CD14-positive monocyte (primary cell): Measurements from ENCODE around the gene HK3. TPM values are rescaled to one million over a fixed set of nuclear protein-coding genes. Genes with fewer than 3 reads are reported as not detected.

Source experiments
- DNase-seq, 3 donors: peaks; one replicate each; pipeline ENCODE4 v3.0.0-alpha.2; 2011 to 2022
- H2AFZ ChIP-seq: 2 replicates; pipeline ENCODE4 v1.6.0; 2012; ENCODE audit warnings: mild to moderate bottlenecking, low read depth, low read length, inconsistent platforms; ENCODE audit not compliant: insufficient read depth, poor library complexity, severe bottlenecking
- H3K27ac ChIP-seq, 2 donors: 1 replicate in 1 of 2; 2 replicates in 1 of 2; pipeline ENCODE4 v1.5.1; 2012 to 2013; ENCODE audit warnings: low read length in 2 of 2, control low read depth in 1 of 2, inconsistent platforms in 1 of 2, low read depth in 1 of 2, mild to moderate bottlenecking in 1 of 2
- H3K27me3 ChIP-seq, 2 donors: one replicate each; pipeline versions ENCODE4 v1.6.0 to v1.6.1; 2011 to 2013; ENCODE audit warnings: low read length in 2 of 2; ENCODE audit not compliant: control insufficient read depth in 2 of 2, insufficient read depth in 2 of 2
- H3K36me3 ChIP-seq, 2 donors: replicated peaks in 1 of 2; 1 replicate in 1 of 2; 2 replicates in 1 of 2; pipeline versions ENCODE4 v1.5.1 to v1.6.1; 2012 to 2013; ENCODE audit warnings: low read length in 2 of 2, control low read depth in 1 of 2, inconsistent platforms in 1 of 2, mild to moderate bottlenecking in 1 of 2; ENCODE audit not compliant: insufficient read depth in 2 of 2, control insufficient read depth in 1 of 2
- H3K4me1 ChIP-seq, 2 donors: 1 replicate in 1 of 2; 2 replicates in 1 of 2; pipeline versions ENCODE4 v1.5.1 to v1.6.1; 2012 to 2013; ENCODE audit warnings: low read length in 2 of 2, control low read depth in 1 of 2, inconsistent platforms in 1 of 2, mild to moderate bottlenecking in 1 of 2, moderate library complexity in 1 of 2; ENCODE audit not compliant: insufficient read depth in 2 of 2, control insufficient read depth in 1 of 2
- H3K4me2 ChIP-seq: replicated peaks from 2 replicates; pipeline ENCODE3; 2012; ENCODE audit warnings: low read length, moderate library complexity, mild to moderate bottlenecking; ENCODE audit not compliant: poor library complexity, severe bottlenecking; ENCODE audit errors: extremely low read depth
- H3K4me3 ChIP-seq, 3 experiments: fragments of 200-600 bp in 1 of 3; sonication (generic) in 1 of 3; replicated peaks in 1 of 3; 1 replicate in 2 of 3; 2 replicates in 1 of 3; pipeline ENCODE4 v1.5.1; 2011 to 2013; ENCODE audit warnings: low read length in 3 of 3, mild to moderate bottlenecking in 3 of 3, control low read depth in 2 of 3, low read depth in 2 of 3, inconsistent platforms in 1 of 3, moderate library complexity in 1 of 3
- H3K79me2 ChIP-seq: 2 replicates; pipeline ENCODE4 v1.6.0; 2012; ENCODE audit warnings: mild to moderate bottlenecking, control low read depth, inconsistent platforms, low read length, moderate library complexity; ENCODE audit not compliant: insufficient read depth
- H3K9ac ChIP-seq: 2 replicates; pipeline ENCODE4 v1.6.0; 2017; ENCODE audit warnings: low read length, mild to moderate bottlenecking; ENCODE audit not compliant: insufficient read depth, poor library complexity, severe bottlenecking
- H3K9me3 ChIP-seq, 2 donors: replicated peaks in 1 of 2; 1 replicate in 1 of 2; 2 replicates in 1 of 2; pipeline versions ENCODE4 v1.5.1 to v1.6.1; 2012 to 2013; ENCODE audit warnings: low read length in 2 of 2, control low read depth in 1 of 2; ENCODE audit not compliant: control insufficient read depth in 1 of 2, insufficient read depth in 1 of 2
- H4K20me1 ChIP-seq: 2 replicates; pipeline ENCODE4 v1.6.0; 2012; ENCODE audit warnings: mild to moderate bottlenecking, low read length, control low read depth, moderate library complexity; ENCODE audit not compliant: insufficient read depth
- H3K27ac Mint-ChIP-seq, 7 donors: one replicate each; pipeline ENCODE4 v1.8.0; 2020; ENCODE audit warnings: mild to moderate bottlenecking in 7 of 7, mixed read lengths in 7 of 7, moderate library complexity in 6 of 7, inconsistent platforms in 2 of 7
- H3K27me3 Mint-ChIP-seq, 3 donors: one replicate each; pipeline ENCODE4 v1.8.0; 2021 to 2022; ENCODE audit warnings: low read depth in 3 of 3, mild to moderate bottlenecking in 3 of 3, mixed read lengths in 3 of 3, moderate library complexity in 3 of 3, inconsistent platforms in 1 of 3
- H3K36me3 Mint-ChIP-seq, 2 donors: one replicate each; pipeline ENCODE4 v1.8.0; 2020; ENCODE audit warnings: mixed read lengths in 2 of 2, inconsistent platforms in 1 of 2, mild to moderate bottlenecking in 1 of 2
- H3K4me1 Mint-ChIP-seq: one replicate; pipeline ENCODE4 v1.8.0; 2020; ENCODE audit warnings: mild to moderate bottlenecking, mixed read lengths
- H3K4me3 Mint-ChIP-seq, 2 donors: one replicate each; pipeline ENCODE4 v1.8.0; 2020; ENCODE audit warnings: mild to moderate bottlenecking in 2 of 2, mixed read lengths in 2 of 2, moderate library complexity in 1 of 2
- H3K9me3 Mint-ChIP-seq, 7 donors: one replicate each; pipeline ENCODE4 v1.8.0; 2020 to 2022; ENCODE audit warnings: mixed read lengths in 7 of 7, mild to moderate bottlenecking in 6 of 7, moderate library complexity in 6 of 7, inconsistent platforms in 2 of 7
- WGBS: methylation state at CpG from one replicate; pipeline ENCODE4 v1.1.5; 2013; ENCODE audit warnings: missing lambda C conversion rate; ENCODE audit not compliant: insufficient coverage; 5-methylcytosine and 5-hydroxymethylcytosine counted together
- intact Hi-C, 2 donors: fragments of 100-400 bp; cut with micrococcal nuclease; formaldehyde crosslinking; loops; one replicate each; pipeline versions ENCODE4 v1.15.0 to v1.15.1; 2023
- polyA plus RNA-seq, 3 donors: library from polyadenylated mRNA; depleted of rRNA in 1 of 3; unstranded in 2 of 3; stranded (reverse) in 1 of 3; fragments of 300-500 nt in 2 of 3; fragments of >200 nt in 1 of 3; fragmentation: Illumina TruSeq in 2 of 3; gene quantifications; 1 replicate in 2 of 3; 2 replicates in 1 of 3; pipeline ENCODE4 v1.2.3, GENCODE V29; 2012 to 2021
- TF ChIP-seq, protein P1 (sequence below): fragments of 200-600 bp; IDR thresholded peaks from one replicate; pipeline ENCODE4 v1.8.0; 2022; ENCODE audit warnings: antibody characterized with exemption, mild to moderate bottlenecking

HK3 gene
- polyA plus RNA-seq, 3 donors, result 174 to 988 (median 204) TPM

DNA sequence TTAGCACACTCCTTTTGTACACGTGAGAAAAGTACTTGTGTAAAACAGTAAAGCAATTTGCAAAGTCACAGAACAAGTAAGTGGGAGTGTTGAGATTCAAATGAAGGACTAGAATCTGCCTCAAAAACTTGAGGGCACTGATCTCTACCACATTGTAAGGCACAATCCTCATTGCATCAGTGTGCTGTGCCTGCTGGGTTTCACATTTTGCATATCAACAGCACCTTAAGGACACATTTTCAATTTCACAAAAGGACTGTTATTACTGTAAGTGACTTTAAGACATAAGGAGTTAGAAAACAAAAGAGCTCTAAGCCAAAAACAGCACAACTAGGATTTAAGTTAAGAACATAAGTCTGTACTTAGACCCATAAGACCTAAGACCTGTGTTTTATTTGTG is 44.7 kb upstream of the HK3 start:
- no peaks in the 10 kb centered on the region for H3K4me1 ChIP-seq
- Mint-ChIP-seq H3K9me3 (no peaks in the 10 kb centered on the region), H3K27ac (no peak overlapping the region), H3K36me3 (peaks cover 68 to 86% of the 10 kb centered on the region in 2 donors), H3K4me3 (no peak overlapping the region), H3K27me3 (no peaks in the 10 kb centered on the region), H3K4me1 (no peaks in the 10 kb centered on the region)
- H3K27me3 ChIP-seq, result no peaks in the 10 kb centered on the region
- H4K20me1 ChIP-seq, result peaks cover 29% of the 10 kb centered on the region
- no peak overlapping the region for H2AFZ ChIP-seq
- intact Hi-C loops, result no loop called here
- DNase-seq, result no peak
- WGBS, result no CpG with 5 or more reads among the region's 1 CpG
- H3K27ac ChIP-seq, result no peak overlapping the region
- no peaks in the 10 kb centered on the region for H3K9me3 ChIP-seq
- H3K36me3 ChIP-seq, result peaks cover 85 to 97% of the 10 kb centered on the region in 2 donors
- TF ChIP-seq, protein P1, sequence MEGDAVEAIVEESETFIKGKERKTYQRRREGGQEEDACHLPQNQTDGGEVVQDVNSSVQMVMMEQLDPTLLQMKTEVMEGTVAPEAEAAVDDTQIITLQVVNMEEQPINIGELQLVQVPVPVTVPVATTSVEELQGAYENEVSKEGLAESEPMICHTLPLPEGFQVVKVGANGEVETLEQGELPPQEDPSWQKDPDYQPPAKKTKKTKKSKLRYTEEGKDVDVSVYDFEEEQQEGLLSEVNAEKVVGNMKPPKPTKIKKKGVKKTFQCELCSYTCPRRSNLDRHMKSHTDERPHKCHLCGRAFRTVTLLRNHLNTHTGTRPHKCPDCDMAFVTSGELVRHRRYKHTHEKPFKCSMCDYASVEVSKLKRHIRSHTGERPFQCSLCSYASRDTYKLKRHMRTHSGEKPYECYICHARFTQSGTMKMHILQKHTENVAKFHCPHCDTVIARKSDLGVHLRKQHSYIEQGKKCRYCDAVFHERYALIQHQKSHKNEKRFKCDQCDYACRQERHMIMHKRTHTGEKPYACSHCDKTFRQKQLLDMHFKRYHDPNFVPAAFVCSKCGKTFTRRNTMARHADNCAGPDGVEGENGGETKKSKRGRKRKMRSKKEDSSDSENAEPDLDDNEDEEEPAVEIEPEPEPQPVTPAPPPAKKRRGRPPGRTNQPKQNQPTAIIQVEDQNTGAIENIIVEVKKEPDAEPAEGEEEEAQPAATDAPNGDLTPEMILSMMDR, result no peak
- H3K9ac ChIP-seq, result no peak overlapping the region
- no peak overlapping the region for H3K4me3 ChIP-seq
- no peaks in the 10 kb centered on the region for H3K79me2 ChIP-seq
- H3K4me2 ChIP-seq, result no peak overlapping the region

DNA sequence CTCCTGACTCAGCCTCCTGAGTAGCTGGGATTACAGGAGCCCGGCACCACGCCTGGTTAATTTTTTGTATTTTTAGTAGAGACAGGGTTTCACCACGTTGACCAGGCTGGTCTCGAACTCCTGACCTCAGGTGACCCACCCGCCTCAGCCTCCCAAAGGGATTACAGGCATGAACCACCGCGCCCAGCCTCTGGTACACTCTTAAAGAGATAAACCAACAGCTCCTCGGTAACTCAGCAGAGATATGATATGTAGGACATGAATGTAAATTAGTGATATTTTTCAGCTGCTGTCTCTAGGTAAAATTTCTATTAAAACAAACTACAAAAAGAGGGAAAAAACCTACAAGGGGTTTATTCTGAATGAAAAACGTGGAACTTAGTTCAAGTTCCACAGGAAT is 42.8 kb upstream of the HK3 start:
- TF ChIP-seq, protein P1, result no peak
- H3K36me3 Mint-ChIP-seq, result peaks cover 73 to 90% of the 10 kb centered on the region in 2 donors
- no peaks in the 10 kb centered on the region for H3K4me1 Mint-ChIP-seq
- no peak overlapping the region for H3K27ac Mint-ChIP-seq
- H3K9ac ChIP-seq, result no peak overlapping the region
- no peak overlapping the region for H3K4me3 Mint-ChIP-seq
- H3K9me3 ChIP-seq, result no peaks in the 10 kb centered on the region
- no peak for DNase-seq
- peaks cover 84 to 99% of the 10 kb centered on the region in 2 donors for H3K36me3 ChIP-seq
- H3K9me3 Mint-ChIP-seq, result no peaks in the 10 kb centered on the region
- intact Hi-C loops, result no loop called here
- no peaks in the 10 kb centered on the region for H3K27me3 ChIP-seq
- peaks cover 29% of the 10 kb centered on the region for H4K20me1 ChIP-seq
- no peak overlapping the region for H3K4me2 ChIP-seq
- no CpG with 5 or more reads among the region's 9 CpGs for WGBS
- H3K27me3 Mint-ChIP-seq, result no peaks in the 10 kb centered on the region
- H3K79me2 ChIP-seq, result no peaks in the 10 kb centered on the region
- H3K4me1 ChIP-seq, result no peaks in the 10 kb centered on the region
- no peak overlapping the region for H3K27ac ChIP-seq
- H3K4me3 ChIP-seq, result no peak overlapping the region
- H2AFZ ChIP-seq, result no peak overlapping the region
